Measurements from ENCODE around the gene TMEM143. TPM values are rescaled to one million over a fixed set of nuclear protein-coding genes. Genes with fewer than 3 reads are reported as not detected.

Gene TMEM143
- total and polyA plus RNA-seq, 2 of the 8 experiments (the other 6 are each of a cell fraction or from before 2014, with no cell fraction given) = 14.2 to 19.1 TPM

- Histone ChIP-seq H4K8ac (ENCODE audit: extremely low read depth, insufficient read depth, low read length) (peak overlapping the region; percentile 83; the same call in 1 of the 2 replicates), H4K20me1 (replicated peaks in 1 of 2; ENCODE audit: control insufficient read depth in 1 of 2, insufficient read depth in 2 of 2, low read length in 2 of 2) (no peaks in the 10 kb centered on the region), H3K23me2 (ENCODE audit: low read depth, low read length) (peaks cover 8% of the 10 kb centered on the region; the same call in 1 of the 2 replicates), H2BK12ac (ENCODE audit: low read depth, low read length) (peak overlapping the region; percentile 80; the same call in 1 of the 2 replicates), H3K23ac (ENCODE audit: insufficient read length) (no peak overlapping the region), H2BK120ac (replicated peaks; ENCODE audit: low read depth, low read length) (no peak overlapping the region), H3K4ac (replicated peaks; ENCODE audit: insufficient read length, low read depth, low read length) (no peak overlapping the region), H3K14ac (ENCODE audit: insufficient read length) (no peak overlapping the region), H2BK20ac (ENCODE audit: low read length) (peak overlapping the region; percentile 51; the same call in 1 of the 2 replicates), H3K36me3 (ENCODE audit: control insufficient read depth in 2 of 4, insufficient read depth in 4 of 4, low read length in 3 of 4) (no peaks in the 10 kb centered on the region), H3K4me2 (ENCODE audit: insufficient read depth in 1 of 2, low read depth in 2 of 2, low read length in 2 of 2) (peak overlapping the region; percentile 59 to 83), H3K79me2 (ENCODE audit: control insufficient read depth in 1 of 2, insufficient read depth in 2 of 2, low read length in 2 of 2) (no peaks in the 10 kb centered on the region), H3K9me3 (ENCODE audit: insufficient read depth in 2 of 2, low read depth in 1 of 2, low read length in 1 of 2) (no peaks in the 10 kb centered on the region), H2AFZ (ENCODE audit: low read length) (peak overlapping the region; percentile 1; the same call in 1 of the 2 replicates), H3K9ac (replicated peaks in 1 of 4; ENCODE audit: extremely low read depth in 1 of 4, low read depth in 3 of 4, low read length in 3 of 4) (peak overlapping the region in 2 of 4 experiments; percentile 49 to 58; a peak in 4 of 7 replicates), H2BK5ac (ENCODE audit: low read depth, low read length) (peak overlapping the region; percentile 88; the same call in 1 of the 2 replicates), H3K79me1 (ENCODE audit: low read depth, low read length) (no peaks in the 10 kb centered on the region), H3K27me3 (replicated peaks in 1 of 4; ENCODE audit: control insufficient read depth in 3 of 4, extremely low read depth in 1 of 4, insufficient read depth in 3 of 4, low read length in 3 of 4) (peaks cover 0 to 4% (median 2%) of the 10 kb centered on the region in 4 experiments; a peak in 1 of 7 replicates), H2AK5ac (ENCODE audit: low read depth, low read length) (no peak overlapping the region), H2BK15ac (ENCODE audit: low read length) (peak overlapping the region; percentile 61; the same call in 1 of the 2 replicates), H3K4me1 (replicated peaks in 1 of 4; ENCODE audit: control insufficient read depth in 3 of 4, insufficient read depth in 4 of 4, low read length in 3 of 4) (peaks cover 0 to 17% (median 8%) of the 10 kb centered on the region in 4 experiments; a peak in 5 of 7 replicates), H4K91ac (replicated peaks; ENCODE audit: insufficient read length, low read length) (no peak overlapping the region), H3K4me3 (ENCODE audit: extremely low read depth in 1 of 4, insufficient read depth in 2 of 4, low read depth in 3 of 4, low read length in 4 of 4) (peak overlapping the region in 3 of 4 experiments; percentile 7 to 81 (median 72); a peak in 6 of 8 replicates), H3K27ac (ENCODE audit: low read depth, low read length) (peak overlapping the region; percentile 56), H3K56ac (replicated peaks; ENCODE audit: insufficient read length, low read depth, low read length) (no peak overlapping the region), H4K5ac (ENCODE audit: insufficient read length, low read depth, low read length) (peak overlapping the region; percentile 20), H3K18ac (ENCODE audit: extremely low read depth, low read length) (peak overlapping the region; percentile 62)
- DNase-seq (ENCODE audit: low read depth in 1 of 2, low spot score in 2 of 2) (peak in 1 of 2 experiments; percentile 97), FAIRE-seq (no peak)
- CTCF ChIA-PET (ENCODE audit: partially characterized antibody) = interaction anchor here (0.6 to 5.0 kb wide), 17 partner anchors 11 to 264 kb away, joined by 3 to 60 read pairs (median 4); partner anchors contain the start of genes GRIN2D and KDELR1
- 32% methylated on average over 13 of the region's 16 CpGs; no CpG with 5 or more reads in 1 of the 2 experiments for WGBS, 2 experiments (ENCODE audit: extremely low coverage in 1 of 2, insufficient coverage in 1 of 2, insufficient read length in 1 of 2, insufficient replicate concordance in 2 of 2, low coverage in 1 of 2, low lambda C conversion rate in 2 of 2, missing lambda C conversion rate in 1 of 2)
- POLR2A ChIA-PET (ENCODE audit: partially characterized antibody) = interaction anchor here (8.1 kb wide), 1 partner anchor 14 kb away, joined by 35 read pairs; no protein-coding TSS in a partner anchor
- TF ChIP-seq EP300 (IDR thresholded peaks at IDR 0.05; ENCODE audit: borderline replicate concordance in 1 of 2, low read depth in 2 of 2, low read length in 2 of 2) (no peak; a peak in 1 of 3 replicates), MAFK (IDR thresholded peaks at IDR 0.05; ENCODE audit: low read depth, low read length) (no peak), GABPA (IDR thresholded peaks at IDR 0.05; ENCODE audit: borderline replicate concordance, insufficient read depth, low read length) (0 out of 2 replicates have a peak, but pooled peaks have one; percentile 61), CREB1 (IDR thresholded peaks at IDR 0.05) (peak; percentile 69; the same call in 1 of the 2 replicates), JUND (IDR thresholded peaks at IDR 0.05; ENCODE audit: low read length) (peak; percentile 40; the same call in 1 of the 2 replicates), HDAC6 (IDR thresholded peaks at IDR 0.05; ENCODE audit: low read depth, low read length) (no peak), RAD21 (IDR thresholded peaks at IDR 0.05 in 1 of 2, conservative IDR thresholded peaks at IDR 0.05 in 1 of 2; ENCODE audit: low read depth in 2 of 2, low read length in 2 of 2) (peak; percentile 71 to 85), SIN3A (conservative IDR thresholded peaks at IDR 0.05 in 1 of 2, IDR thresholded peaks at IDR 0.05 in 1 of 2; ENCODE audit: low read depth in 1 of 2, low read length in 2 of 2) (peak in 1 of 2 experiments; percentile 57; a peak in 1 of 4 replicates), YY1 (IDR thresholded peaks at IDR 0.05; ENCODE audit: low read depth, low read length) (peak; percentile 32; the same call in 1 of the 2 replicates)
Measured at GRCh38 chr19:48319647-48320541, 43.8 kb downstream of the TMEM143 start.
